Loucy (cell line): Measurements from ENCODE around the gene DNAJC1.

Experiments used
- H2AFZ ChIP-seq: fragments of 200-600 bp; sonication (generic); 2 replicates; pipeline ENCODE4 v1.6.0; 2016; ENCODE audit warnings: antibody characterized with exemption, mild to moderate bottlenecking, low read length, moderate library complexity
- H3F3A ChIP-seq: fragments of 200-600 bp; 2 replicates; pipeline ENCODE4 v1.6.0; 2016; ENCODE audit warnings: antibody characterized with exemption, low read depth, mild to moderate bottlenecking
- H3K27me3 ChIP-seq: fragments of 200-600 bp; sonication (generic); 2 replicates; pipeline ENCODE4 v1.6.1; 2014; ENCODE audit warnings: low read length, mild to moderate bottlenecking; ENCODE audit not compliant: insufficient read depth, poor library complexity, severe bottlenecking
- H3K36me3 ChIP-seq: fragments of 200-600 bp; sonication (generic); 2 replicates; pipeline ENCODE4 v1.6.1; 2016; ENCODE audit warnings: low read length; ENCODE audit not compliant: insufficient read depth
- H3K4me1 ChIP-seq: fragments of 200-600 bp; sonication (generic); 2 replicates; pipeline ENCODE4 v1.5.1; 2014; ENCODE audit warnings: low read length, mild to moderate bottlenecking; ENCODE audit not compliant: insufficient read depth, poor library complexity, severe bottlenecking
- H3K4me2 ChIP-seq: fragments of 200-600 bp; sonication (generic); 2 replicates; pipeline ENCODE4 v1.6.0; 2014; ENCODE audit warnings: antibody characterized with exemption, low read length, low read depth, mild to moderate bottlenecking; ENCODE audit not compliant: poor library complexity, severe bottlenecking
- H3K4me3 ChIP-seq: fragments of 200-600 bp; sonication (generic); 2 replicates; pipeline ENCODE4 v1.5.1; 2014; ENCODE audit warnings: low read length, mild to moderate bottlenecking, mixed read lengths; ENCODE audit not compliant: poor library complexity, severe bottlenecking
- H3K79me2 ChIP-seq: fragments of 200-600 bp; sonication (generic); 2 replicates; pipeline ENCODE4 v1.6.1; 2014; ENCODE audit warnings: low read length; ENCODE audit not compliant: insufficient read depth
- H3K9ac ChIP-seq: fragments of 200-600 bp; sonication (generic); 2 replicates; pipeline ENCODE4 v1.6.0; 2014; ENCODE audit warnings: mild to moderate bottlenecking, low read depth, low read length, moderate library complexity; ENCODE audit not compliant: poor library complexity, severe bottlenecking
- H3K9me2 ChIP-seq: fragments of 200-600 bp; sonication (generic); replicated peaks from 2 replicates; pipeline ENCODE4 v1.6.1; 2016; ENCODE audit warnings: low read depth, low read length, mixed read lengths
- H3K9me3 ChIP-seq: fragments of 200-600 bp; sonication (generic); 2 replicates; pipeline ENCODE4 v1.6.1; 2014; ENCODE audit warnings: mild to moderate bottlenecking, antibody characterized with exemption, low read length, low read depth; ENCODE audit not compliant: insufficient read depth
- H4K20me1 ChIP-seq: fragments of 200-600 bp; sonication (generic); 2 replicates; pipeline ENCODE4 v1.6.0; 2014; ENCODE audit warnings: antibody characterized with exemption, low read length, mild to moderate bottlenecking; ENCODE audit not compliant: insufficient read depth, poor library complexity, severe bottlenecking
- CTCF ChIP-seq: fragments of 200-600 bp; sonication (generic); conservative IDR thresholded peaks from 2 replicates; pipeline ENCODE4 v1.5.1; 2014; ENCODE audit warnings: mild to moderate bottlenecking, antibody characterized with exemption, low read length
- EZH2phosphoT487 ChIP-seq: fragments of 200-600 bp; IDR thresholded peaks from 2 replicates; pipeline ENCODE4 v1.6.1; 2018; ENCODE audit warnings: antibody characterized with exemption, mild to moderate bottlenecking, moderate library complexity, borderline replicate concordance

The DNAJC1 gene

GRCh38 chr10:21926358-21926925 lies 77.1 kb downstream of the DNAJC1 start:
- Histone ChIP-seq H3K9me3 (no peaks in the 10 kb centered on the region), H3K27me3 (no peaks in the 10 kb centered on the region), H3K4me3 (no peak overlapping the region), H3K9ac (no peak overlapping the region), H3K79me2 (peaks cover 27% of the 10 kb centered on the region), H3K4me1 (no peaks in the 10 kb centered on the region), H3F3A (no peaks in the 10 kb centered on the region), H3K36me3 (peaks cover 11% of the 10 kb centered on the region; the same call in 1 of the 2 replicates), H3K4me2 (no peak overlapping the region), H4K20me1 (peaks cover 12% of the 10 kb centered on the region), H3K9me2 (no peaks in the 10 kb centered on the region), H2AFZ (no peak overlapping the region)
- TF ChIP-seq CTCF (no peak), EZH2phosphoT487 (no peak)

- Histone ChIP-seq H3K27me3 (no peaks in the 10 kb centered on the region), H3F3A (no peaks in the 10 kb centered on the region), H3K9ac (no peak overlapping the region), H3K9me2 (no peaks in the 10 kb centered on the region), H3K4me3 (no peak overlapping the region), H3K4me2 (no peak overlapping the region), H3K79me2 (peaks cover 21% of the 10 kb centered on the region), H2AFZ (no peak overlapping the region), H3K4me1 (no peaks in the 10 kb centered on the region), H3K36me3 (peaks cover 11% of the 10 kb centered on the region; the same call in 1 of the 2 replicates), H3K9me3 (no peaks in the 10 kb centered on the region), H4K20me1 (peaks cover 12% of the 10 kb centered on the region)
- no peak for TF ChIP-seq EZH2phosphoT487
- no peak for TF ChIP-seq CTCF
Measured at GRCh38 chr10:21925851-21926250, 77.7 kb downstream of the DNAJC1 start.

- TF ChIP-seq EZH2phosphoT487: no peak
- H2AFZ ChIP-seq: no peak overlapping the region
- no peaks in the 10 kb centered on the region for H3F3A ChIP-seq
- peaks cover 17% of the 10 kb centered on the region for H3K79me2 ChIP-seq
- H4K20me1 ChIP-seq: peaks cover 6% of the 10 kb centered on the region
- no peak overlapping the region for H3K4me2 ChIP-seq
- no peaks in the 10 kb centered on the region for H3K27me3 ChIP-seq
- peaks cover 14% of the 10 kb centered on the region; the same call in 1 of the 2 replicates for H3K36me3 ChIP-seq
- H3K9ac ChIP-seq: no peak overlapping the region
- no peaks in the 10 kb centered on the region for H3K4me1 ChIP-seq
- H3K4me3 ChIP-seq: no peak overlapping the region
- no peaks in the 10 kb centered on the region for H3K9me2 ChIP-seq
- no peaks in the 10 kb centered on the region for H3K9me3 ChIP-seq
Measured at GRCh38 chr10:21924511-21924910, 79.0 kb downstream of the DNAJC1 start.

- Histone ChIP-seq H2AFZ (no peak overlapping the region), H3F3A (no peaks in the 10 kb centered on the region), H3K27me3 (no peaks in the 10 kb centered on the region), H3K9me3 (no peaks in the 10 kb centered on the region), H3K36me3 (peaks cover 20% of the 10 kb centered on the region; the same call in 1 of the 2 replicates), H3K9me2 (no peaks in the 10 kb centered on the region), H3K79me2 (peaks cover 7% of the 10 kb centered on the region; the same call in 1 of the 2 replicates), H3K4me2 (no peak overlapping the region), H3K4me3 (no peak overlapping the region), H4K20me1 (no peaks in the 10 kb centered on the region), H3K9ac (no peak overlapping the region), H3K4me1 (no peaks in the 10 kb centered on the region)
- TF ChIP-seq EZH2phosphoT487: no peak
- TF ChIP-seq CTCF: no peak
Measured at GRCh38 chr10:21920633-21921032, 82.9 kb downstream of the DNAJC1 start.
